ENCODE data around the gene STEAP2.

DNA sequence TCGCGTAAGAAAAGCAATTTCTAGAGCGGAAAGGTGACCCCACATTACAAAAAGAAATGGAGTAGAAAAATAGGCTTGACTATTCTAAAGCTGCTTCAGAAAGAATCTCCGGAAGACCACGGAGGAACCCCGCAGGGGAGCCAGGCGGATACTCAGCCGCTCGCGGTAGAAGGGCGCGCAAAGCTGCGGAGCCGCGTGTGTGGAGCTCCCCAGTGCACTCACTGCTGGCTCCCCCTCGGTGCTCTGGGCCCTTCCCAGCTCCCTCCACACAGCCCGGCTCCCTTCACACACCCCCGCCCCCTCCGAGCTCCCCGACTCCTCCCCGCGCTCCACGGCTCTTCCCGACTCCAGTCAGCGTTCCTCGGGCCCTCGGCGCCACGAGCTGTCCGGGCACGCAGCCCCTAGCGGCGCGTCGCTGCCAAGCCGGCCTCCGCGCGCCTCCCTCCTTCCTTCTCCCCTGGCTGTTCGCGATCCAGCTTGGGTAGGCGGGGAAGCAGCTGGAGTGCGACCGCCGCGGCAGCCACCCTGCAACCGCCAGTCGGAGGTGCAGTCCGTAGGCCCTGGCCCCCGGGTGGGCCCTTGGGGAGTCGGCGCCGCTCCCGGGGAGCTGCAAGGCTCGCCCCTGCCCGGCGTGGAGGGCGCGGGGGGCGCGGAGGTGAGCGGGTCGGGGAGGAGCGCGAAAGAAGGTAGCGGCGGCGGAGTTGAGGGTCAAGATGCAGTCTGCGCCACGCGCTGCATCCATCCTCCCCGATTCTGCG is at the start of gene STEAP2:
- TF ChIP-seq, protein P1, sequence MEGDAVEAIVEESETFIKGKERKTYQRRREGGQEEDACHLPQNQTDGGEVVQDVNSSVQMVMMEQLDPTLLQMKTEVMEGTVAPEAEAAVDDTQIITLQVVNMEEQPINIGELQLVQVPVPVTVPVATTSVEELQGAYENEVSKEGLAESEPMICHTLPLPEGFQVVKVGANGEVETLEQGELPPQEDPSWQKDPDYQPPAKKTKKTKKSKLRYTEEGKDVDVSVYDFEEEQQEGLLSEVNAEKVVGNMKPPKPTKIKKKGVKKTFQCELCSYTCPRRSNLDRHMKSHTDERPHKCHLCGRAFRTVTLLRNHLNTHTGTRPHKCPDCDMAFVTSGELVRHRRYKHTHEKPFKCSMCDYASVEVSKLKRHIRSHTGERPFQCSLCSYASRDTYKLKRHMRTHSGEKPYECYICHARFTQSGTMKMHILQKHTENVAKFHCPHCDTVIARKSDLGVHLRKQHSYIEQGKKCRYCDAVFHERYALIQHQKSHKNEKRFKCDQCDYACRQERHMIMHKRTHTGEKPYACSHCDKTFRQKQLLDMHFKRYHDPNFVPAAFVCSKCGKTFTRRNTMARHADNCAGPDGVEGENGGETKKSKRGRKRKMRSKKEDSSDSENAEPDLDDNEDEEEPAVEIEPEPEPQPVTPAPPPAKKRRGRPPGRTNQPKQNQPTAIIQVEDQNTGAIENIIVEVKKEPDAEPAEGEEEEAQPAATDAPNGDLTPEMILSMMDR (IDR thresholded peaks at IDR 0.05) = peak; percentile 47 to 73 (median 48)
- TF ChIP-seq POLR2A (IDR thresholded peaks at IDR 0.05) = peak; percentile 86
